Measurements from ENCODE around the gene SIGLEC1.

DNA sequence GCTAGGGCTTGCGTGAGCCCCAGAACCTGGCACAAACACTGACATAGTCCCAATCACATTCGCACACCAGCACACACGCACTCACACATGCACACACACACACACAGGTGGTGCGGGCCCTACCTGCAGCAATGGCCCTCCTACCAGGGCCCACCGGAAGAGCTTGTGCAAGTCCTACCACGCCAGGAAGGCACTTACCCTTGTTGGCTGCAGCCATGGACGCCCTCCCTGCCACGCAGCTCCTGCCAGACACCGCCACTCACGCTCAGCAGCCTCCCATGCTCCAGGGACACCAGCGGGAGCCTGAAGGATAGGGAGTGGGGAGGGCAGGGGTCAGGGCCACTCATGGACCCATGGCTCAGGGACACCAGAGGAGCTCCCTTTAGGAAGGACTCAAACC lies 47.5 kb upstream of the SIGLEC1 start:
- TF ChIP-seq POLR2AphosphoS5 (IDR thresholded peaks at IDR 0.05; ENCODE audit: low read length) = no peak
- no peak for TF ChIP-seq NFYA (IDR thresholded peaks at IDR 0.05; ENCODE audit: borderline replicate concordance, low read depth, low read length)
- TF ChIP-seq EZH2 (IDR thresholded peaks at IDR 0.05; ENCODE audit: borderline replicate concordance, control insufficient read depth, low read depth, low read length) = no peak
- no peak for TF ChIP-seq RCOR1 (conservative IDR thresholded peaks at IDR 0.05; ENCODE audit: low read depth, low read length)
- TF ChIP-seq TAF1 (IDR thresholded peaks at IDR 0.05; ENCODE audit: borderline replicate concordance, low read depth, low read length) = no peak
- TF ChIP-seq PML (IDR thresholded peaks at IDR 0.05; ENCODE audit: low read length) = no peak
- TF ChIP-seq, protein P1, sequence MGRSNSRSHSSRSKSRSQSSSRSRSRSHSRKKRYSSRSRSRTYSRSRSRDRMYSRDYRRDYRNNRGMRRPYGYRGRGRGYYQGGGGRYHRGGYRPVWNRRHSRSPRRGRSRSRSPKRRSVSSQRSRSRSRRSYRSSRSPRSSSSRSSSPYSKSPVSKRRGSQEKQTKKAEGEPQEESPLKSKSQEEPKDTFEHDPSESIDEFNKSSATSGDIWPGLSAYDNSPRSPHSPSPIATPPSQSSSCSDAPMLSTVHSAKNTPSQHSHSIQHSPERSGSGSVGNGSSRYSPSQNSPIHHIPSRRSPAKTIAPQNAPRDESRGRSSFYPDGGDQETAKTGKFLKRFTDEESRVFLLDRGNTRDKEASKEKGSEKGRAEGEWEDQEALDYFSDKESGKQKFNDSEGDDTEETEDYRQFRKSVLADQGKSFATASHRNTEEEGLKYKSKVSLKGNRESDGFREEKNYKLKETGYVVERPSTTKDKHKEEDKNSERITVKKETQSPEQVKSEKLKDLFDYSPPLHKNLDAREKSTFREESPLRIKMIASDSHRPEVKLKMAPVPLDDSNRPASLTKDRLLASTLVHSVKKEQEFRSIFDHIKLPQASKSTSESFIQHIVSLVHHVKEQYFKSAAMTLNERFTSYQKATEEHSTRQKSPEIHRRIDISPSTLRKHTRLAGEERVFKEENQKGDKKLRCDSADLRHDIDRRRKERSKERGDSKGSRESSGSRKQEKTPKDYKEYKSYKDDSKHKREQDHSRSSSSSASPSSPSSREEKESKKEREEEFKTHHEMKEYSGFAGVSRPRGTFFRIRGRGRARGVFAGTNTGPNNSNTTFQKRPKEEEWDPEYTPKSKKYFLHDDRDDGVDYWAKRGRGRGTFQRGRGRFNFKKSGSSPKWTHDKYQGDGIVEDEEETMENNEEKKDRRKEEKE (IDR thresholded peaks at IDR 0.05) = no peak
- no peak for TF ChIP-seq SREBF2 (IDR thresholded peaks at IDR 0.05; ENCODE audit: low read length)
- no peak for TF ChIP-seq TCF12 (IDR thresholded peaks at IDR 0.05; ENCODE audit: low read depth, low read length)
- no peak for TF ChIP-seq ZBED1 (IDR thresholded peaks at IDR 0.05; ENCODE audit: borderline replicate concordance)
- TF ChIP-seq ASH2L (IDR thresholded peaks at IDR 0.05; ENCODE audit: borderline replicate concordance, low read depth) = no peak
- no peak for TF ChIP-seq JUND (IDR thresholded peaks at IDR 0.05; ENCODE audit: low read depth, low read length)
